AML-193 (cell line): ENCODE data around the gene WDR36.
A peak's percentile ranks its signal among the peaks of the same experiment; 100 is the strongest.
"Not testable (repeated sequence)": the region's sequence is repeated elsewhere in the genome, so short reads cannot be mapped to it uniquely, and the experiment has no call there.

Experiments
- DNase-seq, 2 experiments: peaks; one replicate each; lab custom pipeline; 2025; lab: John Stamatoyannopoulos, UW

WDR36 gene

DNA sequence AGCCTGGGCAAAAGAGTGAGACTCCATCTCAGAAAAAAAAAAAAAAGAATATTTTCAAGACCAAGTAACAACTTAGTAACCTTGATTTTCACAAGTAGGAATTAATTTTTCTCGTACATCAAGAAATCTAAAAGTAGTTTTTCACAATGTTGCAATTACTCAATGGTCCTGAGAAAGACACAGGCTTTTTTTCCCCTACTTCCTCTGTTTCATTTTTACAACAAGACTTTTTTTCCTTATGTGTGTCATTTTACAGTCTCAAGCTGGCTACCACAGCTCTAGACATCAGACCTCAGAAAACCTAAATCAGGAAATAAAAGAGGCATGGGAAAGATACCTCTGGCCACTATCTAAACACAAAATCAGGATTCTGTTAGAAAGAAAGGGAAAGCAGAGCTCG lies 45.9 kb downstream of the WDR36 start:
- no peak for DNase-seq

DNA sequence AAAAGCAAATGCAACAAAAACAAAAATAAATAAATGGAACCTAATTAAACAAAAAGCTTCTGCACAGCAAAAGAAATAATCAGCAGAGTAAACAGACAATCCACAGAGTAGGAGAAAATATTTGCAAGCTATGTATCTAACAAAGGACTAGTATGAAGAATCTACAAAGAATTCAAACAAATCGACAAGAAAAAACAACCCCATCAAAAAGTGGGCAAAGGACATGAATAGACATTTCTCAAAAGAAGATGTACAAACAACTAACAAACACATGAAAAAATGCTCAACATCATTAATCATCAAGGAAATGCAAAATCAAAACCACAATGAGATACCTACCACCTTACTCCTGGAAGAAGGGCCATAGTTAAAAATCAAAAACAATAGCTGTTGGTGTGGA lies 49.3 kb downstream of the WDR36 start:
- DNase-seq = not testable (repeated sequence)

DNA sequence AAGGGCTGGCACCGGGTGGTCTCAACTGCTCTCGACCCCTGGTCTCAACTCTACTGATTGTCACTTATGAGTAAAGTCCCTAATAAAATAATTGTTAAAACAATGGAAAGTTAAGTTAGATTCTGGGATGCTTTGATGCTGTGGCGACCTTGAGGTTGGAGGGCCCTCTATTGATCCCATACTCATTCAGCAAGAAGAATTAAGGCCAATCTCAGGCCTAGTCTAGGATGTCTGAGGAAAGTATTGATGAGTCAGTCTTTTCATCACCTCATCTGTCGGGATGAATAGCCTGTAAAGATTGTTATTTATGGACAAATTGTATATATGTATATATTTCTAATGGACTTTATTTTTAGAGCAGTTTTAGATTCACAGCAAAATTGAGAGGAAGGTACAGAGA lies 50.8 kb downstream of the WDR36 start:
- DNase-seq = no peak

DNA sequence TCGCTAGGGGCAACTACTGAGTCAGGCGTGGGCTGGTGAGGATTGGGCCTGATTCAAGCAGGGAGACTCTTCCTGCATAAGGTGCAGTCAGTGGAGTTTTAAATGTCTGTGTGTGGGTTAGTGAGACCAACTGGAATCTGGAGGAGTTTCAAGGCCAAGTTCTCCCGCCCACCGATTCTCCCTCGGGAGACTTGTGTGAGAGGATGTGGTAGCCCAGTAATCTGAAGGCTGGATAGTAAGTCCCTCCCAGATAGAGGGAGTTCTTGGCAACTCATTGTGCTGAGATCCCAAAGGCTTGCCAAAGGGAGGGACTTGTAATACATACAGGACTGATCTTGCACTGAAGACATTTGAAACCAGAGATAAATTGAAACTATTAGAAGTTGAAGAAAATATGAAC lies 51.8 kb downstream of the WDR36 start:
- DNase-seq = no peak

DNA sequence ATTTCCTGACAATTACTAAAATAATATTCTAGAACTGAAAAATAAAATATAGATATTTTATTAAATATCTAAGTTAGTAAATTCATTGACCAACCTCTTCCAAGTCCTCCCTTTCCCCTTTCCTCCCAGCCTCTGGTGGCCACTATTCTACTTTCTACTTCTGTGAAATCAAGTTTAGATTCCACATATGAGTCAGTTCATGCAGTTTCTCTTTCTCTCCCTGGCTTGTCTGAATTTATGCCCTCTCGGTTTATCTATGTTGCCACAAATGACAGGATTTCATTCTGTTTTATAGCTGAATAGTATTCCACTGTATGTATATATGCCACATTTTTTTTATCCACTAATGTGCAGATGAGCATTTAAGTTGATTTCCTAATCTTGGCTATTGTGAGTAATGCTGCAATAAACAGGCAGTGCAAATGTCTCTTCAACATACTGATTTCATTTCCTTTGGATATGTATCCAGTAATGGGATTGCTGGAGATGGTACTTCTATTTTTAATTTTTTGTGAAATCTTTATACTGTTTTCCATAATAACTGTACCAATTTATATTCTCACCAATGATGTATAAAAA lies 52.3 kb downstream of the WDR36 start:
- DNase-seq = no peak

DNA sequence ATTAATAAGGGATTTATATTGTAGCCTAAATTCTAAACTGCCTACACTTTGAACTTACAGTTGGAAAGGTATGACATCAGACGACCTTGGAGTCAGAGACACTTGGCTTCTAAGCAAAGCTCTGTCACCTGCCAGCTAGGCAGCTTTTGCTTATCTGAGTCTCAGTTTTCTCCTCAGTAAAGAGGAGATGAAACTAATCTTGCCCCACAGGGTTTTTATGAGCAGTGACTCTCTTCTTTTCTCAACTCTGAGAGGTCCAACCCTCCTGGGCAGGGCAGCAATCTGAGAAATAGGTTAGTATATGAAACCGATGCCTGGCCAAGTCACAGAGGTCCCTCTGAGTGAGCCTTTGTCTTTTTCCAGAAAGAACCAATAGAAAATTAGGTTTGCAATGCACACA lies 53.9 kb downstream of the WDR36 start:
- no peak for DNase-seq

DNA sequence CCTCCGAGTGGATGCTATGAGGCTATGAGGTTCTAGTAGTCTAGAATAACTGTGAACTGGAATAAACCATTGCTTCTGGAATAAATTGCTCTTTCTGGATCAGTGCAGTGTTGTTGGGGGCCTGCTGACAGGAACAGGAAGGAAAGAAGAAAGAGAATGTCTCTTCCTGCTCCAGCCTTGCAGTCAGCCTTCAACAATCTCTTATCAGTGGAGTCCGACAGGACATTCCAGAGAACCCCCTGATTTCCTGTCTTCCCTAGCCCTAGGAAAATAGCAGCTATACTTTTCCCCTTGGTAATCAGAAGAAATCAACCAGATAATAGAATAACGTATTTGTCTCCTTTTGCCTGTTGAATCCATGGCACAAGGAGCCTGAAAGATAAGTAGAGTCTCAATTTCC lies 55.4 kb downstream of the WDR36 start:
- DNase-seq = no peak

DNA sequence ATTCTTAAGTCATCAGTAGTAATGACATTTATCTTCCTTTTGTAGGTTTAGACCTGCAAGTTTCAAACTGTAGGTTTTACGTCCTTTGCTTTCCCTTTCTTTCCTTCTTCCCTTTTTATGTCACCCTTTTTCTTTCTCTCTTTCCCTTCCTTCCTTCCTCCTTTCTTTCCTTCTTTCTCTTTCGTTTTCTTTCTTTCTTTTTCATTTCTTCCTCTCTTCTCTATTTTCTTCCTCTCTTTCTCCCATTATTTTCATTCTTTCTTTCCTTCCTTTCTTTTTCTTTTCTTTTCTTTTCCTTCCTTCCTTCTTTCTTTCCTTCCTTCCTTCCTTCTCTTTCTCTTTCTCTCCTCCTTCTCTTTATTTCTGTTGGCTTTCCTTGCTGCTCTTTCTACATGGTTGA lies 59.9 kb downstream of the WDR36 start:
- DNase-seq = no peak

DNA sequence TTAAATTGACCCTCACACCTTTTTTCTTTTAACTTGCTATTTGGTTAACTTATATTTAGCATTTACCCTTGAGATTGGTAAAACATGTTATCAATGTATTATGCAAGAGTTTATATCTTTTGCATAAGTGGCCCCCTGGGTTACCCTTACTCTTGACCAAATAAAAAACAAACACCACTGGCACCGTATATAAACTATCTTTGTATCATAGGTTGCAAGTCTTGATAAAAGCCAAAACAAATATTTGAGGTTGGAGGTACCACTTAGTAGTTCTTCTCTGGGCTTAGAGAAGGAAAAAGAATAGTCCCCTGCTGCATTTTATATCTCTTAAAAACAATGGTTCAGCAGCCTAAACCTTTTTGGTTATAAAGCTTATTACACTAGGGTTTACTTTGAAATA lies 61.3 kb downstream of the WDR36 start:
- no peak for DNase-seq

DNA sequence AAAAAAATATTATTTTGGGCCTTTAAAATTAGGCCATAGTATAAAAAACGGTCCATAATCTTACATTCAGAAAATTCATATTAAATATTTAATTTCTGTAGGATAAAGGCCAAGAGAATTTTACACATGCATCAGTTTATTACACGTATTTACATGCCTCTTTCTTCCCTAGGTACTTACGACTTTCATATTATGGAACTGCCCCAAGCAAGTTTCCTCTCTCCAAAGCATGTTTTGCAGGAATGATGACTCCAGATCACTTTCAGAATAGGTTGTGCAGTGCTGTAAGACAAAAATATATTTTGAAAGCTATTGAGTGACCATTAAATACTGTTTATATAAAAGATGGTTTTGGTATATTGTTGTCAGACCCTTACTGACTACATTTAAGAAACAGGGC lies 61.8 kb downstream of the WDR36 start:
- no peak for DNase-seq

DNA sequence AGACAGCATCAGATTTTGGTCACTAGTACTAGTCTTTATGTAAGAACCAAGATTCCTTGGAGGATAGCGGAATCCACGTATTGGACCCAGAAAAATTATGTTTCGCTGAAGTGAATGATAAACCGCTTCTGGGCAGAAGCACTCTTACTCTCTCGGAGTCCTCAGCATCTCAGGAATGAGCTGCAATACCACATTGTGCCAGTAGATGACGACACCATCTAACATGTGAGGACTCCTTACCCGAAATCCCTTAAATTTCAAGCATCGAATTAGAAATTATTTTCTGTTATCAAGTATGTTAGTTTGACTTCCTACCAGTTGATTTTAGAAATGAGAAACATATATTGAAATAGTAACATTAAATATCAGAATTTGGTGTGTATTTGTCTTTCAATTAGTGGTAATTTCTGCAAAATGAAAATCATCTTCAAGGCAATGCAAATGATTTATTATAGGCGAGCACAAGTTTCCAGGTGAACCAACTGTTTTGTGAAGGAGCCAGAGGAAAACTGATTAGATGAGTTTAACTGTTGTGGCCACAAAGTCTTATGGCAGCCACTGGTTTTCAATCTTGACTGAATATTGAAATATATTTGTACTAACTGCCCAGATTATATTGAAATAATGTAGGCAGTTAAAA lies 66.1 kb downstream of the WDR36 start:
- DNase-seq = peak in 1 of 2 experiments; percentile 38

DNA sequence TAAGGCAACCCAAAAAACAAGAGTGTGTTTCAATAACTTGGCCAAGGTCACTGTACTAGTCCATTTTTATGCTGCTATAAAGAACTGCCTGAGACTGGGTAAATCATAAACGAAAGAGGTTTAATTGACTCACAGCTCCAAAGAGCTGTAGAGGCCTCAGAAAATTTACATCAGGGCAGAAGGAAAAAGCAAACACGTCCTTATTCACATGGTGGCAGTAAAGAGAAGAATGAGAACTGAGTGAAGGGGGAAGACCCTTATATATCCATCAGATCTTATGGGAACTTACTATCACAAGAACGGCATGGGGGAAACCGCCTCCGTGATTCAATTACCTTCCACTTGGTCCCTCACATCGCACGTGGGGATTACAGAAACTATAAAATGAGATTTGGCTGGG lies 67.7 kb downstream of the WDR36 start:
- DNase-seq = no peak

DNA sequence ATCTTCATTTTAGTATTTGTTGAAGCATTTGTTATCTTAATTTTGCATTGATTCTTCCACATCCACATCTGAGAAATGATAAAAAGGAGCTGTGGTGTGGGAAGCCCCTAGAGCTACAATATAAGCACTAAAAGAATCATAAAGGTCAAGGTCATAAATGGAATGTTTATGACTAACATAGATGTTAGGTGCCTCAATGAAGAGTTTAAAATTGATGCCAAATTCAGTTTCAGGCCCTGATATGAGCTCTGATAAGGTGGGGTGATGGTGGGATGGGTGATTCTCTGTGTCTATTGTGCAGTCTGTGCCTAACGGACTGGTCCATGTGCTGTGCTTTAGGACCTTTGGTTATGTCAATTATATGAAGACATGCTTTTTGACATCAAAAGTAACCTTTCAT lies 70.9 kb downstream of the WDR36 start:
- DNase-seq = no peak

DNA sequence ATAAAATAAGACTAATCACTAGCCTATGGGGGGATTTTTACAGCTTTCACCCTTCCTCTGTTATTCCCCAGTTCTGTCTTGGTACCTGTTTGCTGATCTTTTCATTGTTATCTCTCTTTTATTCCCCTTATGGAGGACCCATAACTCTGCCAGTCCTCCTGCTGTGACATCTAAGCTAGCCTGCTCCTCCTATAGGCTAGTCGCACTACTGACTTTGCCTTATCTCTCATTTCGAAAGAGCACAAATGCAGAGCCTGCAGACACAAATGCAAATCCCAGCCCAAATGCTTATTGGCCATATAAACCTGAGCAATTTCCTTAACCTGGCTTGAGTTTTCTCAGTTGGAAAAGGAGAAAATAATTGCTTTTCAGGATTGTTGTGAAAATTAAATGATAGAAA lies 72.9 kb downstream of the WDR36 start:
- DNase-seq = no peak

DNA sequence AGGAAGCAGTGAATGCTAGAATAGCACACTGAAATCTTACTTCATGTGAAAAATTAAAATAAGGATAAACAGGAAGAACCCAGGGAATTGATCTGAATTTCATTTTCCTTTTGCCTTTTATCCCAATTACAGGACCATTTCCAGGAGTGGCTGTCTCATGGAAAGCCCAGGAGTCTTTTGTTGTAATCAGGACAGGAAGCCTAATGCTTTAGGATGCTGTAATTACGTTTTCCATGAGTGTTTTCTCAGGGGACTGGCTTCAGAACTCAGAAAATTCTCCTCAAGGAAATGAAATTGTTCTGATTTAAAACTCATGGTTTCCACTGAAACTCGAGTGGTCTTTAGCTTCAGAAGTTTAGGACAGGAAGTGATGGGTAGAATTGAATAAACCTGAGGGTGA lies 75.4 kb downstream of the WDR36 start:
- no peak for DNase-seq

DNA sequence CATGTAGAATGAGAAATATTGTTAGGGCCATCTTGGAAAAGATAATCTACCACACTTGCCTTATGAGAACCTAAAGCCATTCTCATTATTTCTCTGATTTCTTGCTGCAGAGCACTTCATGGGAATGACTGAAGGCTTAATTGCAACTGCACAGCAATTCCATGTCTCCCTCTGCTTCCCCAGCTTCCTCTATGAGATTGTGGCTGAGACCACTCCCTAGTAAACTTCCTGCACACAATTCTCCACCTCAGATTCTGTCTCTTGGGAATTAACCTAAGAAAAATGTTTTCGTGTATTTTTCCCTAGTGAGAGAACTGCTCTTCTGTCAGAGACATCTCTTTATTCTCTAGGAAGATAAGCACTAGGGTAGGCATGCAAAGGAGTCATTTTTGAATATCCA lies 76.5 kb downstream of the WDR36 start:
- DNase-seq = no peak

DNA sequence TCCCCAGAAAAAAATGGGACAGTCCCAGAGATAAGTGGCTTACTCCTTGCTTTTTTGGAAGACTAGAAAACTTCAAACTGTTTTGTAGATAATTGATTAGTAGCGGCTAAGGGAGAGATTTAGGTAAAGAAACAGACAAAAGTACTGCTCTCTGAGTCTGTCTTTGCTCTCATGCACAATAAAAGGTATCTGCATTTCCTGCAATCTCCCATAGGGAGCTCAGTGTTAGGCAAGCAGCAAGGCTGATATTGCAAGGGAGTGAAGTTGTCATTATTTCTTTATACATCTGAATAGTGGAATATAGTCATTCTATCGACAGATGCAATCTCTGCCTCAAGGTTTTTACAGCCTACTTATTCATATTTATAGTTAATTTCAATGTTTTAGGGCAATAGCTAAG lies 77.1 kb downstream of the WDR36 start:
- no peak for DNase-seq

DNA sequence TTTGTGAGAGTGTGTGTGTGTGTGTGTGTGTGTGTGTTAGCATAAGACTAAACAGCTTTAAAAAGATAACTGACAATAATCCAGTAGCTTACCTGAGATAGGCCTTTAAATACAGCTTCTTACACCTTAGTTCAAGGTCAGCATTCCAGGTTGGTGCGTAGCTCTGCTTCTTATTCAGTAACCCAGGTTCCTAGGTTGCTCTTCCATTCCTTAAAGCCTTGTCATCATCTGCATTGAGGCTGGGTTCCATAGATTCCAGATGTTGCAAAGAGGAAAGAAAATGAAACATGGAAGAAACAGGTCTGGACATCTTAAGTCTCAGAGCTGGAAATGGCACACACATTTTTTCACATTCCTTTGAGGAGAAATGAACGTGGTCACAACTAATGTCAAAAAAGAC lies 78.1 kb downstream of the WDR36 start:
- DNase-seq = no peak

DNA sequence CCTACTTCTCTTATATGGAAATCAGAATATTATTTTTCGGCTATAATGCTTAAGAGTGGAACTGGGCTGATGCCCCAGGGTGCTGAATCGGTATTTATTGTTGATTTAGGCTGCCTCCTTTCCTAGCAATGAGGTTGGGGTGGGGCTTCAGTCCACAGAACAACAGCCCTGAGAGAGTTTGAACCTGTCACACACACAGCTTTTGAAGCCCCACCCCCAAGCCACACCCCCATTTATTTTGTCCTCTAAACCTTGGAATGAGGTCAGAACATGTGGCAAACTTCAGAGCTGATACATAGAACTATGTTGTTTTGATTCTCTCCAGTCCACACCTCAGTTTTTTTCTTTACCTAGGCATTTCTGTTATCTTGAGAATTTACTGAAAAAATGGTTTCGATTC lies 80.4 kb downstream of the WDR36 start:
- DNase-seq = no peak

DNA sequence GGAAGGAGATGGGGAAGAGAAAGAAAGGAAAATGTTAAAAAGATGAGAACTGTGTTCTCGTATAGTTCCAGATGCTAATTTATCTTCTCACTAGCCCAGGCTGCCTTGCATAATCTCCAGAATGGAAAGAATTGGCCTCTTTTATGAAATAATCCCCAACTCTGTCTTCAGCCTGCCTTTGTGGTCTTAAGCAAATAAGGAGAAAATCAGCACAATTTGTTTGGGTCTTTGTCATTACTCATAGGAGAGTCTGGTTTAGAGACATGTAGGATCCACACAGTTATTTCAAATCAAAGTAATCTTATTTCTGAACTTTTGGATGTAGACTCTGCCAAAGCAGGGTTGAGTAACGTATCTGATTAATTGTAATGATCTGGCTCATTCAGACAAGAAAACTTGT lies 81.3 kb downstream of the WDR36 start:
- DNase-seq = no peak
